GM18951 (cell line): Measurements from ENCODE around the gene HDGFL3.
"Not testable (repeated sequence)": the region's sequence is repeated elsewhere in the genome, so short reads cannot be mapped to it uniquely, and the experiment has no call there.

ENCODE experiments used
- POLR2A ChIP-seq: IDR thresholded peaks from 4 replicates; pipeline ENCODE4 v1.6.1; 2011; ENCODE audit warnings: mild to moderate bottlenecking; ENCODE audit not compliant: insufficient read length, insufficient read depth; ENCODE audit errors: extremely low read depth
- in situ Hi-C: fragments of 300-500 bp; cut with MboI; formaldehyde crosslinking; loops from one replicate; pipeline ENCODE4 v1.12.0; 2022; ENCODE audit warnings: low sequenced_read_pairs, mixed read lengths, inconsistent platforms; ENCODE audit not compliant: unreplicated experiment

The HDGFL3 gene

GRCh38 chr15:83178869-83179325 is 28.7 kb downstream of the HDGFL3 start:
- no peak for TF ChIP-seq POLR2A
- in situ Hi-C loops: no loop called here

- TF ChIP-seq POLR2A: no peak
- in situ Hi-C loops: no loop called here
Measured at GRCh38 chr15:83178390-83178789, 29.2 kb downstream of the HDGFL3 start.

- in situ Hi-C loops: no loop called here
- no peak for TF ChIP-seq POLR2A
Measured at GRCh38 chr15:83174891-83175290, 32.7 kb downstream of the HDGFL3 start.

- no peak for TF ChIP-seq POLR2A
- in situ Hi-C loops: no loop called here
Measured at GRCh38 chr15:83170474-83171165, 37.0 kb downstream of the HDGFL3 start.

- in situ Hi-C loops: not testable (repeated sequence)
Measured at GRCh38 chr15:83169576-83169975, 38.0 kb downstream of the HDGFL3 start.

GRCh38 chr15:83166830-83167229 is 40.8 kb downstream of the HDGFL3 start:
- no peak for TF ChIP-seq POLR2A
- in situ Hi-C loops: no loop called here

- in situ Hi-C loops: no loop called here
- no peak for TF ChIP-seq POLR2A
Measured at GRCh38 chr15:83166218-83166617, 41.4 kb downstream of the HDGFL3 start.

GRCh38 chr15:83164771-83165404 is 42.7 kb downstream of the HDGFL3 start:
- TF ChIP-seq POLR2A: no peak
- in situ Hi-C loops: no loop called here

GRCh38 chr15:83164111-83164770 is 43.4 kb downstream of the HDGFL3 start:
- TF ChIP-seq POLR2A: no peak
- in situ Hi-C loops: no loop called here

GRCh38 chr15:83163032-83163431 is 44.6 kb downstream of the HDGFL3 start:
- no peak for TF ChIP-seq POLR2A
- in situ Hi-C loops: no loop called here

- in situ Hi-C loops: no loop called here
- TF ChIP-seq POLR2A: no peak
Measured at GRCh38 chr15:83160741-83161140, 46.9 kb downstream of the HDGFL3 start.

- no peak for TF ChIP-seq POLR2A
- in situ Hi-C loops: no loop called here
Measured at GRCh38 chr15:83158393-83158792, 49.2 kb downstream of the HDGFL3 start.

GRCh38 chr15:83155942-83156341 is 51.7 kb downstream of the HDGFL3 start:
- TF ChIP-seq POLR2A: no peak
- in situ Hi-C loops: no loop called here

- in situ Hi-C loops: no loop called here
- TF ChIP-seq POLR2A: no peak
Measured at GRCh38 chr15:83153288-83153687, 54.3 kb downstream of the HDGFL3 start.
